HL-60 (cell line): ENCODE results near the gene CIZ1.

Source experiments
- DNase-seq, 2 experiments: peaks; one replicate each; pipeline ENCODE4 v3.0.0-alpha.2; 2010 to 2020; ENCODE audit warnings: low read depth in 1 of 2, low spot score in 1 of 2
- H3K27ac ChIP-seq: fragments of 250-450 bp; sonication (Bioruptor Pico); replicated peaks from 2 replicates; pipeline ENCODE4 v1.5.1; 2020; ENCODE audit warnings: mild to moderate bottlenecking, moderate library complexity
- H3K27me3 ChIP-seq: fragments of 250-450 bp; sonication (Bioruptor Pico); 2 replicates; pipeline ENCODE4 v1.5.1; 2021; ENCODE audit warnings: mild to moderate bottlenecking, moderate library complexity; ENCODE audit not compliant: insufficient read depth, poor library complexity, severe bottlenecking
- H3K4me3 ChIP-seq: replicated peaks from 2 replicates; pipeline ENCODE4 v1.5.1; 2011; ENCODE audit warnings: mild to moderate bottlenecking, control low read depth, low read length; ENCODE audit not compliant: insufficient read depth
- CTCF ChIP-seq: IDR thresholded peaks from one replicate; pipeline ENCODE4 v1.5.1; 2011; ENCODE audit warnings: low read length, control low read depth, inconsistent platforms; ENCODE audit not compliant: insufficient read depth
- GABPA ChIP-seq: IDR thresholded peaks from 2 replicates; pipeline ENCODE4 v1.6.1; 2012; ENCODE audit warnings: low read depth
- POLR2AphosphoS5 ChIP-seq: IDR thresholded peaks from 2 replicates; pipeline ENCODE4 v1.6.1; 2012; ENCODE audit warnings: low read depth
- REST ChIP-seq: IDR thresholded peaks from 2 replicates; pipeline ENCODE4 v1.6.1; 2012; ENCODE audit warnings: low read depth; ENCODE audit not compliant: insufficient replicate concordance
- SPI1 ChIP-seq: IDR thresholded peaks from 2 replicates; pipeline ENCODE4 v1.6.1; 2012; ENCODE audit warnings: low read depth, mild to moderate bottlenecking, borderline replicate concordance

The CIZ1 gene

DNA sequence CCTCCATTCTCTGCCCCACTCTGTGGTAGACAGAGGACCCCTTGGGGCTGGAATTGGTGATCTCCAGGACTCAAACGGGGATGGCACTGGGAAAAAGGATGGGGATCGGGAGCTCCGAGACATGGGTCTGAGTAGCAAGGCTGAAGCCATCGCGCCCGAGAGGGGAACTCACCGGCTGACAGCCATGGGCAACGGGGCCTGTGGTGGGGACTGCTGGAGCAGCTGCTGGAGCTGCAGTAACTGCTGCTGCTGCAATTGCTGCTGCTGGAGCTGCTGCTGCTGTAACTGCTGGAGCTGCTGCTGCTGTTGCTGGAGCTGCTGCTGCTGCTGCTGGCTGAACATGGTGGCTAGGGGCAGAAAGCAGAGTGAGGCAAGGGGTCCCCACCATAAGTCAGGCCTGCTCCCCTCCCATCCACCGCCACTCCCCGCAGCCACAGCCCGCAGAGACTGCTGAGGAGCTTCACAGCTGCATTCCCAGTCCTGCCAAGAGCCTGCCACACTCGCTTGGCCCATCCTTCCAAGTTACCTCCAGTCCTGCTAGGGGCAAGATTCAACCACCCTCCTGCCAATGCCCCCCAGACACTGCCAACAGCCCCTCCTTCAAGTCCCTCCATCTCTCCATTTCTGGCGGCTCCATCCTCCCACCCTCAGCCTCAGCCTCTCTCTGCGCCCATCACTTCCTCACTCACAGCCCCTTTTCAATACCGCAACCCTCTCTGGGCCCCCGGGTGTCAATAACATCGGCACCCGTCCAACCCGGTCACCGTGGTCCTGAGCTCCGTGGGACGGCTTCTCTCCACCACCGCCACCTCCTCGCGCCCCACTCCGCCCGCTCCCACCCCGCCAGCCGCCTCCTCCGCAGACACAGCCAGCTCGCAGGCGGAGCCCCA, 611 bp downstream of the CIZ1 start:
- H3K27ac ChIP-seq: peak overlapping the region; percentile 61

DNA sequence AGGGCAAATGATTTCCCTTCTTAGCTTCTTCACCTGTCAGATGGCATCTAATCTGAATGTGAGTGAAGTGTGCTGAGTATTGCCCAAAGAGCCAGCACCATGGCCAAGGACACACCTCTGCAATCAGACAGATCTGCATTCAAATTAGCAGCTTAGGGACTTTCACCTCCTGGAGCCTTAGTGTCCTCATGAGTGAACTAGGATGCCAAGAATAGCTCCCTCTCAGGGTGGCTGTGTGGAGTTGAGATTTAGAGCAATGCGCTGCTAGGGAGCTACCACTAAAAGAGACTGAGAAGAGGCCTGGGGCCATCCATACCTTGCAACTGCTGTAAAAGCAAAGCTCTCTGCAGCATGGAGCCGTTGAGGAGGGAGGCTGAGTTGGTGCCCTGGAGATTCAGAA, 1.4 kb downstream of the CIZ1 start:
- no peak overlapping the region for H3K4me3 ChIP-seq
- no peak for DNase-seq
- no peak overlapping the region for H3K27ac ChIP-seq
- TF ChIP-seq SPI1 (no peak), REST (no peak), CTCF (no peak), GABPA (no peak)
- no peaks in the 10 kb centered on the region for H3K27me3 ChIP-seq

More for the DNA sequence above, 611 bp downstream of the CIZ1 start:
- TF ChIP-seq POLR2AphosphoS5 (no peak), CTCF (no peak), SPI1 (no peak), REST (no peak), GABPA (no peak)
- H3K27me3 ChIP-seq: no peaks in the 10 kb centered on the region
- peak; percentile 7 to 42 for DNase-seq
- peak overlapping the region; percentile 91 for H3K4me3 ChIP-seq

- DNase-seq: no peak
- no peaks in the 10 kb centered on the region for H3K27me3 ChIP-seq
- TF ChIP-seq GABPA: no peak
- no peak for TF ChIP-seq POLR2AphosphoS5
- no peak for TF ChIP-seq REST
- no peak for TF ChIP-seq CTCF
- TF ChIP-seq SPI1: no peak
- no peak overlapping the region for H3K4me3 ChIP-seq
- no peak overlapping the region for H3K27ac ChIP-seq
Observed at GRCh38 chr9:128188209-128188608, 3.2 kb downstream of the CIZ1 start.
